Left ventricle myocardium inferior (tissue), 1 donor: ENCODE measurements around the gene CNFN. TPM values are rescaled to one million over a fixed set of nuclear protein-coding genes. Genes with fewer than 3 reads are reported as not detected.

Source experiments
- DNase-seq: peaks from one replicate; pipeline ENCODE4 v3.0.0-alpha.2; 2020
- H3K27ac ChIP-seq: fragments of 200-600 bp; replicated peaks from 2 replicates; pipeline ENCODE4 v1.8.0; 2021
- H3K27me3 ChIP-seq: fragments of 200-600 bp; 2 replicates; pipeline ENCODE4 v1.8.0; 2021; ENCODE audit warnings: low read depth
- H3K36me3 ChIP-seq: fragments of 200-600 bp; 2 replicates; pipeline ENCODE4 v1.8.0; 2021
- H3K4me1 ChIP-seq: fragments of 200-600 bp; 2 replicates; pipeline ENCODE4 v1.8.0; 2021
- H3K4me3 ChIP-seq: fragments of 200-600 bp; 2 replicates; pipeline ENCODE4 v1.8.0; 2021; ENCODE audit warnings: mild to moderate bottlenecking, moderate library complexity
- H3K9me3 ChIP-seq: fragments of 200-600 bp; replicated peaks from 2 replicates; pipeline ENCODE4 v1.8.0; 2021
- intact Hi-C: fragments of 100-400 bp; cut with micrococcal nuclease; formaldehyde crosslinking; loops from one replicate; pipeline ENCODE4 v1.11.0; 2022
- total RNA-seq: library from RNA; stranded (reverse); fragmentation: NEBNext Ultra II Directional; extraction: Animal tissue kit (Norgen Biotek cat#: 25700); gene quantifications from one replicate; pipeline ENCODE4 v1.2.1, GENCODE V29; 2021
- TF ChIP-seq, protein P1 (sequence below): fragments of 200-600 bp; IDR thresholded peaks from 2 replicates; pipeline ENCODE4 v1.8.0; 2021; ENCODE audit warnings: antibody characterized with exemption, mild to moderate bottlenecking, borderline replicate concordance
- donor health status: DM: no; HTN: yes; CAD: no; lungs with severe emphysema.

Gene CNFN
- total RNA-seq, 1 donor from 2014 or later, result 0.49 TPM

DNA sequence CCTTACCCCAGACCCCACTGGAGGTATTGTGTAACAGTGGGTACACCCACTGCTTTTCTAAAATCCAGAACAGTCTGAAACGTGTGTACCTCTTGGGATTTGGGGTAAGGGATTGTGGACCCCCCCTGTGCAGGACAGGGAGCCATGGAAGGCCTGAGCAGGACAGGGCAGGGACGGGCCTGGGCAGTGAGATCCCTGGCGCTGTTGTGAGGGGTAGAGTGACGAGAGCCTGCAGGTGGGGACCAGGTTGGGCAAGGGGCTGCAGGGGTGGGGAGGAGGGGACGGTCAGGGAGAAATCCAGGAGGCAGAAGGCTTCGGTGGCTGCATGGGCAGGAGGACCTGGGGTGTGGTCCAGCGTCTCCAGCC is 28.6 kb downstream of the CNFN start:
- DNase-seq, result no peak
- Histone ChIP-seq H3K36me3 (peaks cover 68% of the 10 kb centered on the region), H3K27ac (no peak overlapping the region), H3K27me3 (no peaks in the 10 kb centered on the region), H3K9me3 (peaks cover 16% of the 10 kb centered on the region), H3K4me1 (peaks cover 22% of the 10 kb centered on the region), H3K4me3 (no peak overlapping the region)
- intact Hi-C loops, result no loop called here
- TF ChIP-seq, protein P1, sequence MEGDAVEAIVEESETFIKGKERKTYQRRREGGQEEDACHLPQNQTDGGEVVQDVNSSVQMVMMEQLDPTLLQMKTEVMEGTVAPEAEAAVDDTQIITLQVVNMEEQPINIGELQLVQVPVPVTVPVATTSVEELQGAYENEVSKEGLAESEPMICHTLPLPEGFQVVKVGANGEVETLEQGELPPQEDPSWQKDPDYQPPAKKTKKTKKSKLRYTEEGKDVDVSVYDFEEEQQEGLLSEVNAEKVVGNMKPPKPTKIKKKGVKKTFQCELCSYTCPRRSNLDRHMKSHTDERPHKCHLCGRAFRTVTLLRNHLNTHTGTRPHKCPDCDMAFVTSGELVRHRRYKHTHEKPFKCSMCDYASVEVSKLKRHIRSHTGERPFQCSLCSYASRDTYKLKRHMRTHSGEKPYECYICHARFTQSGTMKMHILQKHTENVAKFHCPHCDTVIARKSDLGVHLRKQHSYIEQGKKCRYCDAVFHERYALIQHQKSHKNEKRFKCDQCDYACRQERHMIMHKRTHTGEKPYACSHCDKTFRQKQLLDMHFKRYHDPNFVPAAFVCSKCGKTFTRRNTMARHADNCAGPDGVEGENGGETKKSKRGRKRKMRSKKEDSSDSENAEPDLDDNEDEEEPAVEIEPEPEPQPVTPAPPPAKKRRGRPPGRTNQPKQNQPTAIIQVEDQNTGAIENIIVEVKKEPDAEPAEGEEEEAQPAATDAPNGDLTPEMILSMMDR, result no peak

DNA sequence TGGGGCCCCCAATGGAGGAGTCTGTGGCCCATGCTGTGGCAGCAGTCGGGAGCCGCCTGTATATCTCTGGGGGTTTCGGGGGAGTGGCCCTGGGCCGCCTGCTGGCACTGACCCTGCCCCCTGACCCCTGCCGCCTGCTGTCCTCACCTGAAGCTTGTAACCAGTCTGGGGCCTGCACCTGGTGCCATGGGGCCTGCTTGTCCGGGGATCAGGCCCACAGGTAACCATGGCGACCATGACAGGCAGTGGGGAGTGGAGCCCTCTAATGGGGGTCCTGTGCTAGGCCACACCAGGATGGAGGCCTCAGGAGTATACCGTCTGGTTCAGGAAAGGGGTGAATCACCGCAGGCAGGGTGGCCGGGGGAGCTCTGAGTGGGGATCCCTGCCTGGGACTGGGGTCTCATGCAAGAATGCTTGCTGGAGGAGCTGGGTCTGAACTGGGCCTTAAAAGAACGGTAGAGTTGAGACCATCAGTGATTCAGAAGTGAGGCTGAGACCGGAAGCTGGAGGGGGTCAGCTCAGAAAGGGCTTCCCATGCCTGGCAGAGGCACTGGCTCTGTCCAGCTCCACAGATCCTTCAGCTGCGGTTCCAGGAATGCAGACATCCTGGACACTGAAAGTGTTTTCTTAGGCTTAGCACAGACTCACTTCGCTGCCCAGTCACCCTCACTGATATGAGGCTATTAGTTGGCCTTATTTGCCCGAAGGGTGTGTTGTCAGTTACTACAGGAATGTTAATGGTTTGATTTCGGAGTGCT is 29.1 kb downstream of the CNFN start:
- no peak overlapping the region for H3K4me3 ChIP-seq
- peaks cover 16% of the 10 kb centered on the region for H3K4me1 ChIP-seq
- peaks cover 16% of the 10 kb centered on the region for H3K9me3 ChIP-seq
- TF ChIP-seq, protein P1, result no peak
- intact Hi-C loops, result no loop called here
- no peaks in the 10 kb centered on the region for H3K27me3 ChIP-seq
- peaks cover 74% of the 10 kb centered on the region for H3K36me3 ChIP-seq
- DNase-seq, result no peak
- H3K27ac ChIP-seq, result no peak overlapping the region

DNA sequence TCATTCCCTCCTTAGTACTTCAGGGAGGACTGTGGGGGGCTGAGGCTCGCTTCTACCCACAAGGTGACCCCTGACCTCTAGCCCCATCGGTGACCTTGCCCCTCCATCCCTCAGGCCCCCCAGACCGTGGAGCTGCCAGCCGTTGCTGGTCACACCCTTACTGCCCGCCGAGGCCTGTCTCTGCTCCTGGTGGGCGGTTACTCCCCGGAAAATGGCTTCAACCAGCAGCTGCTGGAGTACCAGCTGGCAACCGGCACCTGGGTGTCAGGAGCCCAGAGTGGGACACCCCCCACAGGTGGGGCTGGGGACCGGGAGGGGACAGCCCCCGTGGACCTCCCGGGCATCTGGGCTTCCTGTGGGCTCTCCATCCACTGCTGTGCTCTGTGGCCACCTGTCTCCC is 32.8 kb downstream of the CNFN start:
- Histone ChIP-seq H3K27ac (no peak overlapping the region), H3K4me3 (no peak overlapping the region), H3K27me3 (no peaks in the 10 kb centered on the region), H3K36me3 (peaks cover 93% of the 10 kb centered on the region), H3K9me3 (no peaks in the 10 kb centered on the region), H3K4me1 (no peaks in the 10 kb centered on the region)
- no peak for DNase-seq
- intact Hi-C loops, result no loop called here
- TF ChIP-seq, protein P1, result no peak

DNA sequence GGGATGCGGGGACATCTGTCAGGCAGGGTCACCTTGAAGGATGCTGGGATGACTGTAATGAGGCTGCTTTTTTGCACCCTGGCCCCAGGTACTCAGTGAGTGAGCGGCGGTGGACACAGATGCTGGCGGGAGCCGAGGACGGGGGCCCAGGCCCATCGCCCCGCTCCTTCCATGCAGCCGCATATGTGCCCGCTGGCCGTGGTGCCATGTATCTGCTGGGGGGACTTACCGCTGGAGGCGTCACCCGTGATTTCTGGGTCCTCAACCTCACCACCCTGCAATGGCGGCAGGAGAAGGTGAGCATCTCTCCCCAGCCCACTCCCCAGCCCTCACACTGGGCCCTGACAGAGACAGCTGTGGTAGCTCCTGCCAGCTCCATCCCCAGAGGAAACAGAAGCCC is 33.4 kb downstream of the CNFN start:
- Histone ChIP-seq H3K27me3 (no peaks in the 10 kb centered on the region), H3K27ac (no peak overlapping the region), H3K9me3 (no peaks in the 10 kb centered on the region), H3K36me3 (peaks cover 93% of the 10 kb centered on the region), H3K4me1 (no peaks in the 10 kb centered on the region), H3K4me3 (no peak overlapping the region)
- no peak for DNase-seq
- TF ChIP-seq, protein P1, result no peak
- intact Hi-C loops, result no loop called here

DNA sequence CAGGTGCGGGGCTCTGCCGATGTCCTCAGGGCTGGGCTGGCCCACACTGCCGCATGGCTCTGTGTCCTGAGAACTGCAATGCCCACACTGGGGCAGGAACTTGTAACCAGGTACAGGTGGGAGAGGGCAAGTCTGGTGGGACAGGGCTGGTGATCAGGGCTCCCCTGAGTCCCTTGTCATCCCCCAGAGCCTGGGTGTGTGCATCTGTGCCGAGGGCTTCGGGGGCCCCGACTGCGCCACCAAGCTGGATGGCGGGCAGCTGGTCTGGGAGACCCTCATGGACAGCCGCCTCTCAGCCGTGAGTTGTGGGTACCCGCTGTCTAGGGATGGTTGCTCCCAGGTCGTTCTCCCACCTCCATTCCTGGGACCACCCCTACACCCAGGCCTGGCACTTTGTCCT is 34.2 kb downstream of the CNFN start:
- peaks cover 93% of the 10 kb centered on the region for H3K36me3 ChIP-seq
- H3K4me3 ChIP-seq, result no peak overlapping the region
- H3K27me3 ChIP-seq, result no peaks in the 10 kb centered on the region
- H3K9me3 ChIP-seq, result no peaks in the 10 kb centered on the region
- intact Hi-C loops, result no loop called here
- no peak for DNase-seq
- no peaks in the 10 kb centered on the region for H3K4me1 ChIP-seq
- no peak overlapping the region for H3K27ac ChIP-seq
- TF ChIP-seq, protein P1, result no peak
